HepG2 (cell line): Measurements from ENCODE around the gene ZBTB20. TPM values are rescaled to one million over a fixed set of nuclear protein-coding genes. Genes with fewer than 3 reads are reported as not detected.

Source experiments
- BRCA1 ChIP-seq: sonication (generic); formaldehyde crosslinking; IDR thresholded peaks from 2 replicates; pipeline ENCODE4 v1.4.0; 2020; ENCODE audit warnings: missing genetic modification reagents
- CREM ChIP-seq, 2 experiments: sonication (generic) in 1 of 2; formaldehyde crosslinking in 1 of 2; IDR thresholded peaks; 2 replicates each; pipeline versions ENCODE4 v1.4.0 to v1.6.1; 2016 to 2020; ENCODE audit warnings: antibody characterized with exemption in 1 of 2, mild to moderate bottlenecking in 1 of 2, missing genetic modification reagents in 1 of 2
- ELF3 ChIP-seq: IDR thresholded peaks from 2 replicates; pipeline ENCODE4 v1.6.1; 2016; ENCODE audit warnings: missing genetic modification reagents, missing compliant biosample characterization
- FOSL2 ChIP-seq: sonication (generic); formaldehyde crosslinking; IDR thresholded peaks from 2 replicates; pipeline ENCODE4 v1.4.0; 2020; ENCODE audit warnings: missing genetic modification reagents
- FOXA1 ChIP-seq, 2 experiments: fragments of 450-650 bp in 1 of 2; sonication (generic) in 1 of 2; formaldehyde crosslinking in 1 of 2; IDR thresholded peaks; 2 replicates each; pipeline versions ENCODE4 v1.4.0 to v1.6.1; 2016 to 2020; ENCODE audit warnings: missing genetic modification reagents in 1 of 2
- FOXA3 ChIP-seq: IDR thresholded peaks from 2 replicates; pipeline ENCODE4 v1.6.1; 2016; ENCODE audit warnings: missing genetic modification reagents, missing compliant biosample characterization
- HOXA5 ChIP-seq: sonication (generic); formaldehyde crosslinking; IDR thresholded peaks from 2 replicates; pipeline ENCODE4 v1.4.0; 2020; ENCODE audit warnings: missing genetic modification reagents
- IKZF4 ChIP-seq: sonication (generic); formaldehyde crosslinking; IDR thresholded peaks from 2 replicates; pipeline ENCODE4 v1.5.1; 2020; ENCODE audit warnings: borderline replicate concordance, mild to moderate bottlenecking, low read depth, missing genetic modification reagents; ENCODE audit errors: not compliant biosample characterization
- MTF2 ChIP-seq: sonication (generic); formaldehyde crosslinking; IDR thresholded peaks from 2 replicates; pipeline ENCODE4 v1.5.0; 2020; ENCODE audit warnings: missing genetic modification reagents, borderline replicate concordance
- NR2C2 ChIP-seq: sonication (generic); formaldehyde crosslinking; IDR thresholded peaks from 2 replicates; pipeline ENCODE4 v1.4.0; 2020; ENCODE audit warnings: missing genetic modification reagents, mild to moderate bottlenecking, moderate library complexity, borderline replicate concordance
- PHF21A ChIP-seq: sonication (generic); formaldehyde crosslinking; IDR thresholded peaks from 2 replicates; pipeline ENCODE4 v1.5.0; 2020; ENCODE audit warnings: mild to moderate bottlenecking, missing genetic modification reagents
- RARA ChIP-seq: IDR thresholded peaks from 2 replicates; pipeline ENCODE4 v1.6.1; 2016; ENCODE audit warnings: missing genetic modification reagents, missing compliant biosample characterization
- RORA ChIP-seq: sonication (generic); formaldehyde crosslinking; IDR thresholded peaks from 2 replicates; pipeline ENCODE4 v1.5.0; 2020; ENCODE audit warnings: mild to moderate bottlenecking, missing genetic modification reagents, moderate library complexity
- RXRB ChIP-seq: IDR thresholded peaks from 2 replicates; pipeline ENCODE4 v1.6.1; 2016; ENCODE audit warnings: borderline replicate concordance, missing genetic modification reagents, missing compliant biosample characterization
- SOX6 ChIP-seq, 2 experiments: fragments of 450-650 bp in 1 of 2; sonication (generic) in 1 of 2; formaldehyde crosslinking in 1 of 2; IDR thresholded peaks; 2 replicates each; pipeline versions ENCODE4 v1.4.0 to v1.6.1; 2017 to 2020; ENCODE audit warnings: antibody characterized with exemption in 1 of 2, mild to moderate bottlenecking in 1 of 2, missing genetic modification reagents in 1 of 2
- SPEN ChIP-seq: sonication (generic); formaldehyde crosslinking; IDR thresholded peaks from 2 replicates; pipeline ENCODE4 v1.5.1; 2020; ENCODE audit warnings: low read depth, mild to moderate bottlenecking, missing genetic modification reagents
- SUZ12 ChIP-seq: fragments of 150-350 bp; IDR thresholded peaks from 2 replicates; pipeline ENCODE4 v1.6.1; 2014; ENCODE audit warnings: low read depth, low read length
- TBL1XR1 ChIP-seq: fragments of 150-350 bp; IDR thresholded peaks from 2 replicates; pipeline ENCODE4 v1.6.1; 2014; ENCODE audit warnings: borderline replicate concordance, low read length; ENCODE audit not compliant: partially characterized antibody
- TFAP4 ChIP-seq: sonication (generic); IDR thresholded peaks from 2 replicates; pipeline ENCODE4 v1.6.1; 2016; ENCODE audit warnings: low read depth, borderline replicate concordance
- TFE3 ChIP-seq: IDR thresholded peaks from 2 replicates; pipeline ENCODE4 v1.6.1; 2016
- ZBTB34 ChIP-seq: sonication (generic); formaldehyde crosslinking; IDR thresholded peaks from 2 replicates; pipeline ENCODE4 v1.8.0; 2022; ENCODE audit warnings: mild to moderate bottlenecking, missing genetic modification reagents
- ZFP41 ChIP-seq: sonication (generic); formaldehyde crosslinking; IDR thresholded peaks from 2 replicates; pipeline ENCODE4 v1.4.0; 2020; ENCODE audit warnings: mild to moderate bottlenecking, missing genetic modification reagents, borderline replicate concordance
- ZNF253 ChIP-seq: sonication (generic); formaldehyde crosslinking; IDR thresholded peaks from 2 replicates; pipeline ENCODE4 v1.8.0; 2022; ENCODE audit warnings: mild to moderate bottlenecking, missing genetic modification reagents, borderline replicate concordance
- ZNF282 ChIP-seq: fragments of 450-650 bp; IDR thresholded peaks from 2 replicates; pipeline ENCODE4 v1.6.1; 2018; ENCODE audit not compliant: partially characterized antibody
- ZNF430 ChIP-seq: sonication (generic); formaldehyde crosslinking; IDR thresholded peaks from 2 replicates; pipeline ENCODE4 v1.9.0; 2021; ENCODE audit warnings: mild to moderate bottlenecking, missing genetic modification reagents
- ZNF460 ChIP-seq: sonication (generic); formaldehyde crosslinking; IDR thresholded peaks from 2 replicates; pipeline ENCODE4 v1.5.1; 2020; ENCODE audit warnings: missing genetic modification reagents, mild to moderate bottlenecking, borderline replicate concordance
- polyA plus RNA-seq, 8 experiments: library from polyadenylated mRNA; depleted of rRNA in 3 of 8; stranded (reverse) in 7 of 8; unstranded in 1 of 8; fragments of >200 nt; fragmentation: Illumina TruSeq in 4 of 8; extraction: Trizol in 4 of 8; gene quantifications; 2 replicates each; pipeline versions ENCODE4 v1.2.1 to v1.2.3, GENCODE V29; 2011 to 2016; ENCODE audit warnings: low read depth in 4 of 8, missing spikeins in 1 of 8, mixed read lengths in 1 of 8; ENCODE audit not compliant: insufficient read depth in 1 of 8
- total RNA-seq, 5 experiments: library from RNA; depleted of rRNA; stranded (reverse); fragments of >200 nt; fragmentation: Illumina TruSeq; extraction: Trizol; gene quantifications; 2 replicates each; pipeline ENCODE4 v1.2.3, GENCODE V29; 2016; ENCODE audit warnings: low read depth in 1 of 5

The ZBTB20 gene
- total and polyA plus RNA-seq, 2 of the 13 experiments (the other 11 are each of a cell fraction or from before 2014, with no cell fraction given): 1.9 to 8.8 TPM

GRCh38 chr3:114706591-114707232 lies 440.4 kb downstream of the ZBTB20 start (continued):
- TF ChIP-seq ZNF430 (CRISPR knock-in tag) (0 out of 2 replicates have a peak, but pooled peaks have one; percentile 41), ZFP41 (CRISPR knock-in tag) (no peak), ZBTB34 (CRISPR knock-in tag) (no peak), CREM (IDR thresholded peaks at IDR 0.05) (peak; percentile 78), CREM (CRISPR knock-in tag; IDR thresholded peaks at IDR 0.05) (no peak), TFAP4 (peak; percentile 28; the same call in 1 of the 2 replicates), RARA (peak; percentile 99), NR2C2 (CRISPR knock-in tag) (peak; percentile 71; the same call in 1 of the 2 replicates), PHF21A (CRISPR knock-in tag) (0 out of 2 replicates have a peak, but pooled peaks have one; percentile 40), SOX6 (IDR thresholded peaks at IDR 0.05) (no peak), SOX6 (CRISPR knock-in tag; IDR thresholded peaks at IDR 0.05) (peak; percentile 93), IKZF4 (CRISPR knock-in tag) (no peak), SPEN (CRISPR knock-in tag) (peak; percentile 45; the same call in 1 of the 2 replicates), ELF3 (peak; percentile 80), TFE3 (0 out of 2 replicates have a peak, but pooled peaks have one; percentile 28), TBL1XR1 (peak; percentile 70), SUZ12 (no peak), RXRB (CRISPR knock-in tag) (peak; percentile 98), ZNF253 (CRISPR knock-in tag) (no peak), FOXA1 (IDR thresholded peaks at IDR 0.05) (peak; percentile 33; the same call in 1 of the 2 replicates), FOXA1 (CRISPR knock-in tag; IDR thresholded peaks at IDR 0.05) (peak; percentile 95), HOXA5 (CRISPR knock-in tag) (no peak), BRCA1 (CRISPR knock-in tag) (no peak), MTF2 (CRISPR knock-in tag) (no peak), FOXA3 (CRISPR knock-in tag) (peak; percentile 97), ZNF282 (no peak), RORA (CRISPR knock-in tag) (no peak), ZNF460 (CRISPR knock-in tag) (no peak), FOSL2 (peak; percentile 99)
